Parathyroid adenoma (tissue), 2 donors: Measurements from ENCODE around the gene KCNQ1OT1.

Experiments used
- H2AFZ ChIP-seq: fragments of 300-600 bp; sonication (generic); one replicate; pipeline ENCODE4 v1.7.0; 2017; ENCODE audit warnings: antibody characterized with exemption, mild to moderate bottlenecking
- H3K27ac ChIP-seq: fragments of 300-600 bp; sonication (generic); one replicate; pipeline ENCODE4 v1.7.0; 2017
- H3K27me3 ChIP-seq: fragments of 300-600 bp; sonication (generic); one replicate; pipeline ENCODE4 v1.7.0; 2017; ENCODE audit warnings: low read length; ENCODE audit not compliant: control insufficient read depth, insufficient read depth
- H3K36me3 ChIP-seq: fragments of 300-600 bp; sonication (generic); one replicate; pipeline ENCODE4 v1.7.0; 2017; ENCODE audit warnings: low read length; ENCODE audit not compliant: control insufficient read depth, insufficient read depth
- H3K4me1 ChIP-seq: fragments of 300-600 bp; sonication (generic); one replicate; pipeline ENCODE4 v1.7.0; 2017; ENCODE audit warnings: control low read depth
- H3K4me2 ChIP-seq: fragments of 300-600 bp; sonication (generic); one replicate; pipeline ENCODE4 v1.7.0; 2017; ENCODE audit warnings: low read length
- H3K4me3 ChIP-seq: fragments of 300-600 bp; sonication (generic); one replicate; pipeline ENCODE4 v1.7.0; 2017; ENCODE audit warnings: low read depth, low read length
- H3K79me2 ChIP-seq: fragments of 300-600 bp; sonication (generic); one replicate; pipeline ENCODE4 v1.7.0; 2017; ENCODE audit warnings: control low read depth
- H3K9ac ChIP-seq: fragments of 300-600 bp; sonication (generic); one replicate; pipeline ENCODE4 v1.7.0; 2017; ENCODE audit warnings: mild to moderate bottlenecking
- H3K9me3 ChIP-seq: fragments of 300-600 bp; sonication (generic); one replicate; pipeline ENCODE4 v1.7.0; 2017; ENCODE audit warnings: low read length; ENCODE audit not compliant: control insufficient read depth
- CTCF ChIP-seq: fragments of 300-600 bp; sonication (generic); IDR thresholded peaks from one replicate; pipeline ENCODE4 v1.7.0; 2017; ENCODE audit warnings: antibody characterized with exemption, mild to moderate bottlenecking
- donor health status: primary hyperparathyroidism.

The KCNQ1OT1 gene

GRCh38 chr11:2599561-2600189 is 100.1 kb downstream of the KCNQ1OT1 start:
- no peak for TF ChIP-seq CTCF
- Histone ChIP-seq H3K4me1 (no peaks in the 10 kb centered on the region), H3K27ac (no peak overlapping the region), H3K9ac (no peak overlapping the region), H3K36me3 (no peaks in the 10 kb centered on the region), H2AFZ (no peak overlapping the region), H3K4me3 (no peak overlapping the region), H3K9me3 (no peaks in the 10 kb centered on the region), H3K79me2 (no peaks in the 10 kb centered on the region), H3K4me2 (no peak overlapping the region), H3K27me3 (no peaks in the 10 kb centered on the region)

- Histone ChIP-seq H3K4me2 (no peak overlapping the region), H3K4me1 (no peaks in the 10 kb centered on the region), H2AFZ (no peak overlapping the region), H3K27ac (no peak overlapping the region), H3K4me3 (no peak overlapping the region), H3K27me3 (no peaks in the 10 kb centered on the region), H3K9ac (no peak overlapping the region), H3K36me3 (no peaks in the 10 kb centered on the region), H3K79me2 (no peaks in the 10 kb centered on the region), H3K9me3 (no peaks in the 10 kb centered on the region)
- TF ChIP-seq CTCF = no peak
These were observed 104.6 kb downstream of the KCNQ1OT1 start for GRCh38 chr11:2595204-2595603.

- Histone ChIP-seq H3K27ac (no peak overlapping the region), H3K9ac (no peak overlapping the region), H3K4me1 (no peaks in the 10 kb centered on the region), H3K4me3 (no peak overlapping the region), H3K27me3 (no peaks in the 10 kb centered on the region), H3K79me2 (no peaks in the 10 kb centered on the region), H3K36me3 (no peaks in the 10 kb centered on the region), H2AFZ (no peak overlapping the region), H3K4me2 (no peak overlapping the region), H3K9me3 (no peaks in the 10 kb centered on the region)
- no peak for TF ChIP-seq CTCF
These were observed 105.5 kb downstream of the KCNQ1OT1 start for GRCh38 chr11:2594267-2594666.

GRCh38 chr11:2593393-2593950 is 106.3 kb downstream of the KCNQ1OT1 start:
- TF ChIP-seq CTCF = no peak
- Histone ChIP-seq H3K9ac (no peak overlapping the region), H2AFZ (no peak overlapping the region), H3K36me3 (no peaks in the 10 kb centered on the region), H3K4me3 (no peak overlapping the region), H3K4me2 (no peak overlapping the region), H3K27ac (no peak overlapping the region), H3K79me2 (no peaks in the 10 kb centered on the region), H3K9me3 (no peaks in the 10 kb centered on the region), H3K27me3 (no peaks in the 10 kb centered on the region), H3K4me1 (no peaks in the 10 kb centered on the region)
